Hepatocyte (in vitro differentiated cells): ENCODE data around the gene CLDN6.

Source experiments
- CTCF ChIP-seq: fragments of 200-600 bp; sonication (generic); IDR thresholded peaks from 2 replicates; pipeline ENCODE4 v1.5.1; 2016; ENCODE audit warnings: antibody characterized with exemption, mild to moderate bottlenecking; ENCODE audit not compliant: poor library complexity
- EZH2 ChIP-seq: fragments of 200-600 bp; sonication (generic); IDR thresholded peaks from 2 replicates; pipeline ENCODE4 v1.6.1; 2016; ENCODE audit warnings: antibody characterized with exemption, mild to moderate bottlenecking, borderline replicate concordance
- EZH2phosphoT487 ChIP-seq: fragments of 200-600 bp; sonication (generic); IDR thresholded peaks from one replicate; pipeline ENCODE4 v1.6.1; 2018; ENCODE audit warnings: antibody characterized with exemption, mild to moderate bottlenecking, low read depth, moderate library complexity; ENCODE audit not compliant: unreplicated experiment, severe bottlenecking

DNA sequence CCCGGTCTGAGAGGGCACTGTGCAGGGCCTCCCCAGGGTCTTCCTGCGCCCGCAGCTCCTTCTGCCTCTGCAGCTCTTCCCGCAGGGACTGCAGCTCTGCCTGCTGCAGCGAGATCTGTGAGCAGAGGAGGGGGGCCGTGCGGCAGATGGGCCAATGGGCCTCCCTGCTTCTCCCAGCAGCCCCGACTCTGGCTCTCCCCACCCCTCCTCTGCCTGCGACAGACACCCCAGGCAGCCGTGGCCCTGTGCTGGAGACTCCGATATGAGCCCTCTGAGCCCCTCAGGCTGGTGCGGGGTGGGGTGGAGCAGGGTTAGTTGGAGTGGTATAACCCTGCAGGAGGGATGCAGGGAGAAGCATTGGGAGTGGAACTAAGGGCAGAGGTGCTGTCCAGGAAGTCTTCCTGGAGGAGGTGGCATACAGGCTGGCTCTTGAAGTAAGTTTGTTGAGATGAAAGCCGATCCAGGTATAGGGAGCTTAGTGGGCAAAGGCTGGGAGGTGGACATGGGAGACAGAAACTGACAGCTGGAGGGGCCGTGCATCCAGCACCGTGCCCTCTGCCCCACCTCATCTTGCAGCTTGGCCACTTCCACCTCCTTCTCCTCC lies 10.8 kb upstream of the CLDN6 start:
- no peak for TF ChIP-seq EZH2
- no peak for TF ChIP-seq EZH2phosphoT487
- TF ChIP-seq CTCF, result no peak
